ENCODE measurements around the gene INPP5A. TPM values are rescaled to one million over a fixed set of nuclear protein-coding genes. Genes with fewer than 3 reads are reported as not detected.

Gene INPP5A
- total and polyA plus RNA-seq, 2 of the 13 experiments (the other 11 are each of a cell fraction or from before 2014, with no cell fraction given), result 17.5 to 37.9 TPM

DNA sequence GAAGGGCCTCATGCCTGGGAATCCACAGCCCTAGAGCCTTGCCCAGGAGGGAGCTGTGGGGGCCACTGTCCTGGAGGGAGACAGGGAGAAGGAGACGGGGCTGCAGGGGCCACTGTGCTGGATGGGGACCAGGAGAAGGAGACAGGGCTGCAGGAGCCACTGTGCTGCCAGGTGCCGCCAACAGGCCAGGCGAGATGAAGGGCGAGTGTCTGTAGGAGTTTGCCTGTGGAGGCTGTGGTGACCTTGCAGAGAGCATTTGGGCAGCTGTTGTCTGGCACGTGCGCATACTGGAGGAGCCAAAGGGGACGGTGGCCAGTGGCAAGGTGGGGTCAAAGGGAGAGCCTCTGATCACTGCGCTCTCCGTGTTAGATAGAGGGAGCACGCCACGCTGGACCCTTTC, 169.1 kb downstream of the INPP5A start:
- Histone ChIP-seq H3K4me2 (ENCODE audit: low read depth, low read length) (no peak overlapping the region), H3K4me3 (replicated peaks in 1 of 3; ENCODE audit: insufficient read depth in 1 of 3, low read depth in 2 of 3, low read length in 3 of 3) (no peak overlapping the region), H3K4me1 (ENCODE audit: insufficient read depth, low read length) (no peaks in the 10 kb centered on the region), H3K36me3 (replicated peaks in 1 of 2; ENCODE audit: control insufficient read depth in 1 of 2, insufficient read depth in 2 of 2, low read length in 2 of 2) (peaks cover 0 to 6% of the 10 kb centered on the region in 2 experiments; a peak in 2 of 5 replicates), H3K27me3 (ENCODE audit: control insufficient read depth in 1 of 2, insufficient read depth in 2 of 2, low read length in 2 of 2) (no peaks in the 10 kb centered on the region), H3K79me2 (ENCODE audit: insufficient read depth, low read length) (no peaks in the 10 kb centered on the region), H3K27ac (ENCODE audit: extremely low read length, insufficient read depth, low read length) (no peak overlapping the region), H3K9me3 (ENCODE audit: low read length) (peaks cover 11% of the 10 kb centered on the region; the same call in 1 of the 2 replicates), H4K20me1 (ENCODE audit: insufficient read depth, low read length) (no peaks in the 10 kb centered on the region), H2AFZ (ENCODE audit: low read length) (no peak overlapping the region), H3K9ac (ENCODE audit: insufficient read depth, low read depth, low read length) (no peak overlapping the region)
- ChIA-PET CTCF (ENCODE audit: low intra/inter-chr PET ratio, low total read pairs) (no interaction called here), POLR2A (no interaction called here)
- FAIRE-seq (no peak), DNase-seq (ENCODE audit: low spot score) (no peak), ATAC-seq (no peak)
- intact Hi-C loops (cut with micrococcal nuclease; ENCODE audit: unreplicated experiment) (no loop called here), in situ Hi-C loops (cut with HindIII; ENCODE audit: extremely low pct_ligation_motif_present, low pct_unique_long_range_greater_than_20kb) (no loop called here)
- BruUV-seq (replicated peaks), result no TSS peak
- 95% methylated on average over 11 of the region's 11 CpGs for WGBS (ENCODE audit: low lambda C conversion rate)
- no peak for TF ChIP-seq CCDC6 (CRISPR knock-in tag; IDR thresholded peaks at IDR 0.05)
- TF ChIP-seq TBP (CRISPR knock-in tag; IDR thresholded peaks at IDR 0.05), result no peak
- no peak for TF ChIP-seq NBN (conservative IDR thresholded peaks at IDR 0.05)
- TF ChIP-seq MXD4 (CRISPR knock-in tag; IDR thresholded peaks at IDR 0.05), result no peak
- no peak for TF ChIP-seq GATAD2A (CRISPR knock-in tag; IDR thresholded peaks at IDR 0.05)
- no peak for TF ChIP-seq ZNF501 (CRISPR knock-in tag; IDR thresholded peaks at IDR 0.05)
- no peak for TF ChIP-seq AFF4 (CRISPR knock-in tag; IDR thresholded peaks at IDR 0.05)
- no peak for TF ChIP-seq ARNTL (CRISPR knock-in tag; IDR thresholded peaks at IDR 0.05)
- TF ChIP-seq ZNF839 (CRISPR knock-in tag; IDR thresholded peaks at IDR 0.05; ENCODE audit: borderline replicate concordance), result no peak
- TF ChIP-seq PLRG1 (conservative IDR thresholded peaks at IDR 0.05), result no peak
- no peak for TF ChIP-seq POLR2G (IDR thresholded peaks at IDR 0.05; ENCODE audit: low read depth, low read length)
- no peak for TF ChIP-seq ZNF619 (CRISPR knock-in tag; IDR thresholded peaks at IDR 0.05)
- TF ChIP-seq YEATS2 (CRISPR knock-in tag; IDR thresholded peaks at IDR 0.05; ENCODE audit: borderline replicate concordance), result no peak
- no peak for TF ChIP-seq ZMYM2 (CRISPR knock-in tag; IDR thresholded peaks at IDR 0.05)
- no peak for TF ChIP-seq FOSL1 (CRISPR knock-in tag; IDR thresholded peaks at IDR 0.05; ENCODE audit: borderline replicate concordance)

All from HepG2 (cell line).